Caco-2 (cell line): Measurements from ENCODE around the gene POMGNT2. TPM values are rescaled to one million over a fixed set of nuclear protein-coding genes. Genes with fewer than 3 reads are reported as not detected.
"Not testable (repeated sequence)": the region's sequence is repeated elsewhere in the genome, so short reads cannot be mapped to it uniquely, and the experiment has no call there.

Source experiments
- BruUV-seq: library from RNA; stranded (reverse); fragments of 400-500 nt; replicated peaks from 2 replicates; lab custom pipeline; 2021; lab: Mats Ljungman, UMichigan
- CTCF ChIA-PET: fragments of 300-600 bp; sonication (Branson Sonifier 250); formaldehyde crosslinking; loops from one replicate; lab custom pipeline; 2022; ENCODE audit warnings: antibody characterized with exemption; lab: Charles Lee
- POLR2A ChIA-PET: fragments of 300-600 bp; sonication (Branson Sonifier 250); formaldehyde crosslinking; loops from one replicate; lab custom pipeline; 2022; ENCODE audit warnings: antibody characterized with exemption; lab: Charles Lee
- DNase-seq, 2 experiments: peaks; one replicate each; pipeline versions ENCODE4 v3.0.0 to v3.0.0-alpha.2; 2020 to 2022
- H3K27me3 ChIP-seq: replicated peaks from 2 replicates; pipeline ENCODE4 v1.6.0; 2011; ENCODE audit warnings: low read length; ENCODE audit not compliant: control insufficient read depth, insufficient read depth
- H3K36me3 ChIP-seq: 2 replicates; pipeline ENCODE4 v1.5.1; 2011; ENCODE audit warnings: low read length; ENCODE audit not compliant: control insufficient read depth, insufficient read depth
- H3K4me1 ChIP-seq: fragments of 250-450 bp; sonication (Bioruptor Pico); 2 replicates; pipeline ENCODE4 v1.5.1; 2020; ENCODE audit warnings: mild to moderate bottlenecking
- H3K4me3 ChIP-seq: 2 replicates; pipeline ENCODE4 v1.5.1; 2011; ENCODE audit warnings: low read depth, mild to moderate bottlenecking, control low read depth, low read length
- H3K9me3 ChIP-seq: fragments of 250-450 bp; sonication (Bioruptor Pico); 2 replicates; pipeline ENCODE4 v1.5.1; 2020; ENCODE audit warnings: mild to moderate bottlenecking, moderate library complexity
- H3K27ac Mint-ChIP-seq: one replicate; pipeline ENCODE4 v1.8.0; 2022; ENCODE audit warnings: mixed read lengths; ENCODE audit not compliant: unreplicated experiment
- H3K27me3 Mint-ChIP-seq: one replicate; pipeline ENCODE4 v1.8.0; 2022; ENCODE audit warnings: mixed read lengths; ENCODE audit not compliant: insufficient read depth, unreplicated experiment
- H3K36me3 Mint-ChIP-seq: one replicate; pipeline ENCODE4 v1.8.0; 2022; ENCODE audit warnings: mild to moderate bottlenecking, mixed read lengths; ENCODE audit not compliant: insufficient read depth, unreplicated experiment
- H3K4me1 Mint-ChIP-seq: one replicate; pipeline ENCODE4 v1.8.0; 2022; ENCODE audit warnings: low read depth, mixed read lengths; ENCODE audit not compliant: unreplicated experiment
- H3K4me3 Mint-ChIP-seq: one replicate; pipeline ENCODE4 v1.8.0; 2022; ENCODE audit warnings: mild to moderate bottlenecking, moderate library complexity, mixed read lengths; ENCODE audit not compliant: unreplicated experiment
- H3K9me3 Mint-ChIP-seq: one replicate; pipeline ENCODE4 v1.8.0; 2022; ENCODE audit warnings: mixed read lengths; ENCODE audit not compliant: unreplicated experiment
- CTCF ChIP-seq, 2 experiments: fragments of 200-600 bp in 1 of 2; IDR thresholded peaks; 1 replicate in 1 of 2; 2 replicates in 1 of 2; pipeline versions ENCODE4 v1.5.1 to v1.8.0; 2011 to 2022; ENCODE audit warnings: antibody characterized with exemption in 1 of 2, control low read depth in 1 of 2, inconsistent platforms in 1 of 2, low read depth in 1 of 2, low read length in 1 of 2, mild to moderate bottlenecking in 1 of 2, moderate library complexity in 1 of 2; ENCODE audit not compliant: insufficient read depth in 1 of 2, severe bottlenecking in 1 of 2, unreplicated experiment in 1 of 2
- intact Hi-C: fragments of 100-400 bp; cut with micrococcal nuclease; formaldehyde crosslinking; loops from one replicate; pipeline ENCODE4 v1.10.0; 2022; ENCODE audit not compliant: unreplicated experiment
- total RNA-seq: library from RNA; stranded (reverse); gene quantifications from 2 replicates; pipeline ENCODE4 v1.2.3, GENCODE V29; 2022

The POMGNT2 gene
- total RNA-seq, 1 experiment from 2014 or later: 10.1 TPM

GRCh38 chr3:43073116-43073835 is 32.6 kb downstream of the POMGNT2 start:
- H3K36me3 Mint-ChIP-seq: no peaks in the 10 kb centered on the region
- no peaks in the 10 kb centered on the region for H3K4me1 ChIP-seq
- no peak overlapping the region for H3K27ac Mint-ChIP-seq
- no peak for DNase-seq
- no peak for TF ChIP-seq CTCF (IDR thresholded peaks at IDR 0.05; ENCODE audit: insufficient read depth in 1 of 2, low read depth in 1 of 2, low read length in 1 of 2, severe bottlenecking in 1 of 2, unreplicated experiment in 1 of 2)
- no peak overlapping the region for H3K4me3 ChIP-seq
- H3K27me3 ChIP-seq: no peaks in the 10 kb centered on the region
- CTCF ChIA-PET: no interaction called here
- intact Hi-C loops: no loop called here
- POLR2A ChIA-PET: no interaction called here
- no peaks in the 10 kb centered on the region for H3K9me3 Mint-ChIP-seq
- BruUV-seq: no TSS peak
- peaks cover 4% of the 10 kb centered on the region for H3K27me3 Mint-ChIP-seq
- H3K4me3 Mint-ChIP-seq: no peak overlapping the region
- no peaks in the 10 kb centered on the region for H3K9me3 ChIP-seq
- no peaks in the 10 kb centered on the region for H3K36me3 ChIP-seq
- H3K4me1 Mint-ChIP-seq: no peaks in the 10 kb centered on the region

- H3K36me3 ChIP-seq: no peaks in the 10 kb centered on the region
- no peak overlapping the region for H3K4me3 Mint-ChIP-seq
These were observed 33.5 kb downstream of the POMGNT2 start for GRCh38 chr3:43072361-43072760.

GRCh38 chr3:43071313-43071893 is 34.5 kb downstream of the POMGNT2 start:
- Histone ChIP-seq H3K27me3 (no peaks in the 10 kb centered on the region), H3K36me3 (no peaks in the 10 kb centered on the region), H3K4me1 (no peaks in the 10 kb centered on the region), H3K9me3 (no peaks in the 10 kb centered on the region), H3K4me3 (no peak overlapping the region)
- peak; percentile 24 to 59 for TF ChIP-seq CTCF (IDR thresholded peaks at IDR 0.05; ENCODE audit: insufficient read depth in 1 of 2, low read depth in 1 of 2, low read length in 1 of 2, severe bottlenecking in 1 of 2, unreplicated experiment in 1 of 2)
- no peak overlapping the region for H3K4me3 Mint-ChIP-seq
- POLR2A ChIA-PET: no interaction called here
- no peak for DNase-seq
- peaks cover 4% of the 10 kb centered on the region for H3K27me3 Mint-ChIP-seq
- CTCF ChIA-PET: interaction anchor here (0.5 to 1.3 kb wide), 2 partner anchors 110 to 550 kb away, joined by 5 read pairs; partner anchors contain the start of gene ANO10
- no peaks in the 10 kb centered on the region for H3K9me3 Mint-ChIP-seq
- no peak overlapping the region for H3K27ac Mint-ChIP-seq
- H3K36me3 Mint-ChIP-seq: no peaks in the 10 kb centered on the region
- intact Hi-C loops: no loop called here
- no TSS peak for BruUV-seq
- no peaks in the 10 kb centered on the region for H3K4me1 Mint-ChIP-seq

More at GRCh38 chr3:43072361-43072760, 33.5 kb downstream of the POMGNT2 start:
- Mint-ChIP-seq H3K9me3 (no peaks in the 10 kb centered on the region), H3K27ac (no peak overlapping the region), H3K4me1 (no peaks in the 10 kb centered on the region), H3K27me3 (peaks cover 4% of the 10 kb centered on the region), H3K36me3 (no peaks in the 10 kb centered on the region)
- BruUV-seq: no TSS peak
- no peaks in the 10 kb centered on the region for H3K27me3 ChIP-seq
- no peaks in the 10 kb centered on the region for H3K4me1 ChIP-seq
- DNase-seq: no peak
- ChIA-PET POLR2A (no interaction called here), CTCF (no interaction called here)
- no peaks in the 10 kb centered on the region for H3K9me3 ChIP-seq
- H3K4me3 ChIP-seq: no peak overlapping the region
- no peak for TF ChIP-seq CTCF (IDR thresholded peaks at IDR 0.05; ENCODE audit: insufficient read depth in 1 of 2, low read depth in 1 of 2, low read length in 1 of 2, severe bottlenecking in 1 of 2, unreplicated experiment in 1 of 2)
- intact Hi-C loops: no loop called here

GRCh38 chr3:43070670-43071069 is 35.2 kb downstream of the POMGNT2 start:
- H3K36me3 ChIP-seq, POLR2A ChIA-PET, H3K27me3 ChIP-seq, H3K9me3 Mint-ChIP-seq, H3K27ac Mint-ChIP-seq, H3K27me3 Mint-ChIP-seq, BruUV-seq, H3K36me3 Mint-ChIP-seq, H3K4me1 ChIP-seq, DNase-seq, H3K9me3 ChIP-seq, H3K4me3 Mint-ChIP-seq, H3K4me3 ChIP-seq, intact Hi-C loops, H3K4me1 Mint-ChIP-seq: not testable (repeated sequence)
- CTCF ChIA-PET: interaction anchor here (1.3 kb wide), 1 partner anchor 109 kb away, joined by 5 read pairs; no protein-coding TSS in a partner anchor
